A549 (cell line): ENCODE measurements around the gene BNC2. TPM values are rescaled to one million over a fixed set of nuclear protein-coding genes. Genes with fewer than 3 reads are reported as not detected.

Experiments used
- ATAC-seq, 2 experiments: fragments of 200-7000 bp in 1 of 2; fragments of >200 bp in 1 of 2; cut with Nextera tagmentation in 1 of 2; cut with Tn5 transposase in 1 of 2; 3 replicates each; pipeline versions ENCODE4 v1.8.0 to v1.9.1; 2018 to 2020; ENCODE audit warnings: mild to moderate bottlenecking in 1 of 2, moderate library complexity in 1 of 2
- CTCF ChIA-PET: fragments of 300-600 bp; sonication (Branson Sonifier 250); formaldehyde crosslinking; extraction: SDS; loops from one replicate; lab custom pipeline; 2021; ENCODE audit warnings: antibody characterized with exemption, inconsistent platforms; lab: Yijun Ruan, JAX
- POLR2A ChIA-PET: fragments of 350-600 bp; formaldehyde crosslinking; extraction: SDS; loops from one replicate; lab custom pipeline; 2021; ENCODE audit warnings: antibody characterized with exemption, inconsistent platforms; lab: Yijun Ruan, JAX
- DNase-seq, 2 experiments: peaks; one replicate each; pipeline versions ENCODE4 v3.0.0 to v3.0.0-alpha.2; 2011 to 2016; ENCODE audit warnings: low read depth in 1 of 2, low spot score in 1 of 2
- FAIRE-seq: peaks from 2 replicates; lab custom pipeline; 2011; peaks lifted over from hg19 to GRCh38; lab: Jason Lieb, UNC
- H3K27ac ChIP-seq, 2 experiments: fragments of >200 bp; sonication (Bioruptor Twin); formaldehyde crosslinking; 3 replicates each; pipeline ENCODE4 v1.5.1; 2016 to 2017
- H3K4me1 ChIP-seq: fragments of >200 bp; sonication (Bioruptor Twin); formaldehyde crosslinking; 3 replicates; pipeline ENCODE4 v1.6.1; 2016
- H3K4me2 ChIP-seq: fragments of >200 bp; sonication (Bioruptor Twin); formaldehyde crosslinking; 3 replicates; pipeline ENCODE4 v1.6.1; 2016
- H3K4me3 ChIP-seq: fragments of >200 bp; sonication (Bioruptor Twin); formaldehyde crosslinking; 3 replicates; pipeline ENCODE4 v1.5.1; 2016
- H3K9me3 ChIP-seq: fragments of >200 bp; sonication (Bioruptor Twin); formaldehyde crosslinking; 3 replicates; pipeline ENCODE4 v1.6.1; 2016
- ATOH8 ChIP-seq: fragments of 250-450 bp; sonication (Bioruptor Pico); IDR thresholded peaks from 2 replicates; pipeline ENCODE4 v1.5.0; 2020; ENCODE audit warnings: low read depth, mild to moderate bottlenecking, moderate library complexity
- CEBPB ChIP-seq, 2 experiments: fragments of >200 bp in 1 of 2; sonication (Bioruptor Twin) in 1 of 2; formaldehyde crosslinking in 1 of 2; IDR thresholded peaks; 2 replicates each; pipeline ENCODE4 v1.6.1; 2012 to 2016
- CHD4 ChIP-seq: fragments of 200-600 bp; sonication (generic); IDR thresholded peaks from 2 replicates; pipeline ENCODE4 v1.6.1; 2016; ENCODE audit warnings: antibody characterized with exemption, mild to moderate bottlenecking, borderline replicate concordance
- EHMT2 ChIP-seq: fragments of 200-600 bp; sonication (generic); IDR thresholded peaks from 2 replicates; pipeline ENCODE4 v1.6.1; 2016; ENCODE audit warnings: antibody characterized with exemption, low read depth, mild to moderate bottlenecking, moderate library complexity
- FOSL2 ChIP-seq, 2 experiments: fragments of 450-650 bp in 1 of 2; fragments of >200 bp in 1 of 2; sonication (Bioruptor Twin) in 1 of 2; formaldehyde crosslinking; IDR thresholded peaks; 2 replicates each; pipeline versions ENCODE4 v1.5.0 to v1.6.1; 2016 to 2020; ENCODE audit warnings: mild to moderate bottlenecking in 1 of 2, moderate library complexity in 1 of 2
- FOXS1 ChIP-seq: fragments of 250-450 bp; sonication (Bioruptor Pico); IDR thresholded peaks from 2 replicates; pipeline ENCODE4 v1.5.0; 2020; ENCODE audit warnings: mild to moderate bottlenecking, moderate library complexity
- GATA3 ChIP-seq: IDR thresholded peaks from 2 replicates; pipeline ENCODE4 v1.6.1; 2012; ENCODE audit warnings: borderline replicate concordance
- HDAC2 ChIP-seq: fragments of 200-600 bp; sonication (generic); IDR thresholded peaks from 2 replicates; pipeline ENCODE4 v1.6.1; 2016
- HES2 ChIP-seq: fragments of >200 bp; sonication (Bioruptor Twin); formaldehyde crosslinking; IDR thresholded peaks from 2 replicates; pipeline ENCODE4 v1.6.1; 2016
- HOXB13 ChIP-seq: fragments of 250-450 bp; sonication (Bioruptor Pico); IDR thresholded peaks from 2 replicates; pipeline ENCODE4 v1.5.0; 2020; ENCODE audit warnings: low read depth, mild to moderate bottlenecking, moderate library complexity
- HOXB5 ChIP-seq: fragments of 250-450 bp; sonication (Bioruptor Pico); IDR thresholded peaks from 2 replicates; pipeline ENCODE4 v1.5.0; 2020; ENCODE audit warnings: mild to moderate bottlenecking, moderate library complexity
- JUN ChIP-seq, 2 experiments: fragments of >200 bp; sonication (Bioruptor Twin); formaldehyde crosslinking; IDR thresholded peaks; 2 replicates in 1 of 2; 3 replicates in 1 of 2; pipeline ENCODE4 v1.6.1; 2016 to 2017
- MYC ChIP-seq: IDR thresholded peaks from 2 replicates; pipeline ENCODE4 v1.6.1; 2012; ENCODE audit warnings: mild to moderate bottlenecking, inconsistent platforms, low read length, improper control_type of control experiment, borderline replicate concordance
- NR3C1 ChIP-seq: fragments of >200 bp; sonication (Bioruptor Twin); formaldehyde crosslinking; IDR thresholded peaks from 3 replicates; pipeline ENCODE4 v1.6.1; 2017
- PBX3 ChIP-seq: IDR thresholded peaks from 2 replicates; pipeline ENCODE4 v1.6.1; 2012
- RNF2 ChIP-seq: fragments of 200-600 bp; sonication (generic); IDR thresholded peaks from 2 replicates; pipeline ENCODE4 v1.6.1; 2016; ENCODE audit warnings: low read depth, mild to moderate bottlenecking, antibody characterized with exemption, moderate library complexity, borderline replicate concordance
- SREBF2 ChIP-seq: fragments of 450-650 bp; IDR thresholded peaks from 2 replicates; pipeline ENCODE4 v1.6.1; 2014; ENCODE audit warnings: mild to moderate bottlenecking, moderate library complexity
- ZC3H11A ChIP-seq: fragments of 450-650 bp; IDR thresholded peaks from 2 replicates; pipeline ENCODE4 v1.6.1; 2014; ENCODE audit warnings: antibody characterized with exemption, mild to moderate bottlenecking
- ZFP36 ChIP-seq: fragments of 450-650 bp; IDR thresholded peaks from 2 replicates; pipeline ENCODE4 v1.6.1; 2014; ENCODE audit warnings: borderline replicate concordance; ENCODE audit not compliant: partially characterized antibody
- WGBS: methylation state at CpG from one replicate; pipeline ENCODE4 v1.1.6; 2017; ENCODE audit errors: missing lambda C conversion rate; 5-methylcytosine and 5-hydroxymethylcytosine counted together
- polyA plus RNA-seq, 4 experiments: library from polyadenylated mRNA; depleted of rRNA in 3 of 4; stranded (reverse); fragments of >200 nt; fragmentation: RNase III in 1 of 4; extraction: RNeasy Plus Mini Kit Qiagen cat#74134 plus additional on column Dnase treatment in 1 of 4; gene quantifications; 2 replicates in 3 of 4; 3 replicates in 1 of 4; pipeline ENCODE4 v1.2.3, GENCODE V29; 2011 to 2017

The BNC2 gene
- polyA plus RNA-seq, 2 of the 4 experiments (the other 2 are of a cell fraction): 6.2 to 7.5 TPM

GRCh38 chr9:16904655-16905054, 34.2 kb upstream of the BNC2 start:
- POLR2A ChIA-PET: no interaction called here
- no peak overlapping the region for H3K4me3 ChIP-seq
- no peaks in the 10 kb centered on the region for H3K9me3 ChIP-seq
- CTCF ChIA-PET: no interaction called here
- WGBS: 67% methylated on average over 4 of the region's 4 CpGs
- DNase-seq: no peak
- no peaks in the 10 kb centered on the region for H3K4me1 ChIP-seq
- no peak for ATAC-seq
- H3K4me2 ChIP-seq: no peak overlapping the region
- no peak for TF ChIP-seq SREBF2
- TF ChIP-seq ATOH8: no peak
- TF ChIP-seq GATA3: no peak
- no peak overlapping the region for H3K27ac ChIP-seq
- no peak for FAIRE-seq

GRCh38 chr9:16901590-16901989, 31.1 kb upstream of the BNC2 start:
- WGBS: 79% methylated on average over 2 of the region's 2 CpGs
- peaks cover 10% of the 10 kb centered on the region; the same call in 2 of the 3 replicates for H3K4me1 ChIP-seq
- no peak overlapping the region for H3K4me2 ChIP-seq
- no peak for ATAC-seq
- FAIRE-seq: no peak
- no peak overlapping the region for H3K4me3 ChIP-seq
- no peak for TF ChIP-seq HES2
- TF ChIP-seq CEBPB (IDR thresholded peaks at IDR 0.05): peak in 1 of 2 experiments; percentile 23; a peak in 1 of 4 replicates
- TF ChIP-seq, all 56 proteins: peak for 1
- no peaks in the 10 kb centered on the region for H3K9me3 ChIP-seq
- ChIA-PET POLR2A (interaction anchor here (0.6 kb wide), 1 partner anchor 1087 kb away, joined by 5 read pairs; no protein-coding TSS in a partner anchor), CTCF (no interaction called here)
- DNase-seq: no peak
- H3K27ac ChIP-seq: no peak overlapping the region

GRCh38 chr9:16899606-16900005, 29.1 kb upstream of the BNC2 start:
- CTCF ChIA-PET: interaction anchor here (0.5 to 0.6 kb wide), 2 partner anchors 68 to 482 kb away, joined by 3 read pairs; no protein-coding TSS in a partner anchor
- no peak overlapping the region for H3K27ac ChIP-seq
- POLR2A ChIA-PET: no interaction called here
- FAIRE-seq (no peak), ATAC-seq (no peak)
- H3K4me3 ChIP-seq: no peak overlapping the region
- peak overlapping the region; percentile 25; the same call in 2 of the 3 replicates for H3K4me2 ChIP-seq
- 6% methylated on average over 2 of the region's 2 CpGs for WGBS
- no peak for TF ChIP-seq ATOH8
- TF ChIP-seq PBX3: no peak
- TF ChIP-seq EHMT2: no peak
- TF ChIP-seq NR3C1: no peak
- no peak for TF ChIP-seq FOXS1 (CRISPR knock-in tag)
- TF ChIP-seq HOXB13: no peak
- TF ChIP-seq RNF2: no peak
- TF ChIP-seq ZFP36: no peak
- TF ChIP-seq HOXB5 (CRISPR knock-in tag): no peak
- TF ChIP-seq JUN (IDR thresholded peaks at IDR 0.05): no peak
- TF ChIP-seq ZC3H11A: no peak
- no peak for TF ChIP-seq HDAC2
- no peak for TF ChIP-seq CHD4
- no peak for TF ChIP-seq GATA3
- TF ChIP-seq CEBPB (IDR thresholded peaks at IDR 0.05): no peak
- TF ChIP-seq FOSL2 (IDR thresholded peaks at IDR 0.05): no peak
- no peak for TF ChIP-seq FOSL2 (CRISPR knock-in tag; IDR thresholded peaks at IDR 0.05)
- no peak for TF ChIP-seq MYC
- TF ChIP-seq, all 56 proteins: peak for 0
- Histone ChIP-seq H3K4me1 (peaks cover 10% of the 10 kb centered on the region; the same call in 2 of the 3 replicates), H3K9me3 (no peaks in the 10 kb centered on the region)
- no peak for DNase-seq
